Activated CD8-positive, alpha-beta memory T cell treated with anti-CD3 and anti-CD28 coated beads, Interleukin-2, amount 50 U/mL, for 48 hours (primary cell): Measurements from ENCODE around the gene CTSF.
"Not testable (repeated sequence)": the region's sequence is repeated elsewhere in the genome, so short reads cannot be mapped to it uniquely, and the experiment has no call there.

Experiments used
- DNase-seq: peaks from one replicate; pipeline ENCODE4 v3.0.0-alpha.2; 2020

CTSF gene

GRCh38 chr11:66568124-66568916 is at the start of gene CTSF:
CTSF (minus strand) TSS chr11:66568606; CDS start chr11:66568486, 120 bp downstream.
- DNase-seq, result peak; percentile 87

- no peak for DNase-seq
Observed at GRCh38 chr11:66617155-66617834, 48.9 kb upstream of the CTSF start.

- DNase-seq, result peak; percentile 99
Observed at GRCh38 chr11:66616379-66617154, 48.2 kb upstream of the CTSF start, which contains the start of gene RBM14. RBM14 (plus strand) TSS chr11:66616630; CDS start chr11:66616721, 91 bp downstream.

GRCh38 chr11:66614073-66614472 is 45.7 kb upstream of the CTSF start:
- no peak for DNase-seq

GRCh38 chr11:66612458-66612857 is 44.1 kb upstream of the CTSF start:
- no peak for DNase-seq

- DNase-seq, result no peak
Observed at GRCh38 chr11:66609721-66610617, 41.6 kb upstream of the CTSF start.

- DNase-seq, result no peak
Observed at GRCh38 chr11:66607126-66607834, 38.9 kb upstream of the CTSF start.

GRCh38 chr11:66606608-66607007 is 38.2 kb upstream of the CTSF start:
- not testable (repeated sequence) for DNase-seq

- DNase-seq, result no peak
Observed at GRCh38 chr11:66604155-66604554, 35.7 kb upstream of the CTSF start.

GRCh38 chr11:66603072-66603471 is 34.7 kb upstream of the CTSF start:
- no peak for DNase-seq

GRCh38 chr11:66600631-66601233 is 32.3 kb upstream of the CTSF start:
- DNase-seq, result no peak

GRCh38 chr11:66600219-66600618 is 31.8 kb upstream of the CTSF start:
- DNase-seq, result no peak

GRCh38 chr11:66598993-66599392 is 30.6 kb upstream of the CTSF start:
- DNase-seq, result no peak

GRCh38 chr11:66595245-66595904 is 27.0 kb upstream of the CTSF start:
- DNase-seq, result no peak

GRCh38 chr11:66593650-66594049 is 25.2 kb upstream of the CTSF start:
- peak; percentile 62 for DNase-seq

- DNase-seq, result no peak
Observed at GRCh38 chr11:66593303-66593635, 24.9 kb upstream of the CTSF start.

GRCh38 chr11:66592457-66593302 is 24.3 kb upstream of the CTSF start, which contains the start of the genes CCDC87 and CCS:
CCDC87 (minus strand) TSS chr11:66593063; CDS start chr11:66593015, 48 bp downstream.
CCS (plus strand) TSS chr11:66593185; CDS start chr11:66593262, 77 bp downstream.
- DNase-seq, result peak; percentile 99

- DNase-seq, result no peak
Observed at GRCh38 chr11:66591175-66591574, 22.8 kb upstream of the CTSF start.

- no peak for DNase-seq
Observed at GRCh38 chr11:66589996-66590675, 21.7 kb upstream of the CTSF start.
